HepG2 (cell line): ENCODE data around the gene NDRG2. TPM values are rescaled to one million over a fixed set of nuclear protein-coding genes. Genes with fewer than 3 reads are reported as not detected.

Experiments used
- ELF4 ChIP-seq: sonication (generic); formaldehyde crosslinking; IDR thresholded peaks from 2 replicates; pipeline ENCODE4 v1.5.0; 2020; ENCODE audit warnings: missing genetic modification reagents, mild to moderate bottlenecking, moderate library complexity, borderline replicate concordance
- FOXK1 ChIP-seq: sonication (generic); formaldehyde crosslinking; IDR thresholded peaks from 2 replicates; pipeline ENCODE4 v1.4.0; 2020; ENCODE audit warnings: low read depth, missing genetic modification reagents, borderline replicate concordance
- GFI1 ChIP-seq: sonication (generic); formaldehyde crosslinking; IDR thresholded peaks from 2 replicates; pipeline ENCODE4 v1.5.0; 2020; ENCODE audit warnings: missing genetic modification reagents, mild to moderate bottlenecking, borderline replicate concordance
- MED8 ChIP-seq: sonication (generic); formaldehyde crosslinking; IDR thresholded peaks from 2 replicates; pipeline ENCODE4 v1.8.1; 2023; ENCODE audit warnings: mild to moderate bottlenecking, missing genetic modification reagents; ENCODE audit not compliant: insufficient replicate concordance
- POLR2A ChIP-seq, 2 experiments: IDR thresholded peaks; 2 replicates each; pipeline ENCODE4 v1.6.1; 2011; ENCODE audit warnings: low read depth in 2 of 2, low read length in 2 of 2, mild to moderate bottlenecking in 1 of 2, moderate library complexity in 1 of 2; ENCODE audit not compliant: insufficient read depth in 1 of 2
- RCOR2 ChIP-seq: IDR thresholded peaks from 2 replicates; pipeline ENCODE4 v1.6.1; 2016; ENCODE audit warnings: missing biosample characterization, missing genetic modification reagents
- SAP130 ChIP-seq: IDR thresholded peaks from 2 replicates; pipeline ENCODE4 v1.6.1; 2016; ENCODE audit warnings: low read depth
- SMC3 ChIP-seq: IDR thresholded peaks from 2 replicates; pipeline ENCODE4 v1.6.1; 2011; ENCODE audit warnings: low read length, improper control_type of control experiment
- ZNF225 ChIP-seq: sonication (generic); formaldehyde crosslinking; IDR thresholded peaks from 2 replicates; pipeline ENCODE4 v1.4.0; 2020; ENCODE audit warnings: mild to moderate bottlenecking, missing genetic modification reagents
- ZNF777 ChIP-seq: sonication (generic); formaldehyde crosslinking; IDR thresholded peaks from 2 replicates; pipeline ENCODE4 v1.4.0; 2020; ENCODE audit warnings: missing genetic modification reagents
- ZSCAN21 ChIP-seq: sonication (generic); formaldehyde crosslinking; IDR thresholded peaks from 2 replicates; pipeline ENCODE4 v1.8.0; 2022; ENCODE audit warnings: mild to moderate bottlenecking, missing genetic modification reagents, moderate library complexity, borderline replicate concordance
- polyA plus RNA-seq, 8 experiments: library from polyadenylated mRNA; depleted of rRNA in 3 of 8; stranded (reverse) in 7 of 8; unstranded in 1 of 8; fragments of >200 nt; fragmentation: Illumina TruSeq in 4 of 8; extraction: Trizol in 4 of 8; gene quantifications; 2 replicates each; pipeline versions ENCODE4 v1.2.1 to v1.2.3, GENCODE V29; 2011 to 2016; ENCODE audit warnings: low read depth in 4 of 8, missing spikeins in 1 of 8, mixed read lengths in 1 of 8; ENCODE audit not compliant: insufficient read depth in 1 of 8
- total RNA-seq, 5 experiments: library from RNA; depleted of rRNA; stranded (reverse); fragments of >200 nt; fragmentation: Illumina TruSeq; extraction: Trizol; gene quantifications; 2 replicates each; pipeline ENCODE4 v1.2.3, GENCODE V29; 2016; ENCODE audit warnings: low read depth in 1 of 5
- TF ChIP-seq, protein P1 (sequence below): sonication (generic); formaldehyde crosslinking; IDR thresholded peaks from 2 replicates; pipeline ENCODE4 v1.5.0; 2020; ENCODE audit warnings: mild to moderate bottlenecking, missing genetic modification reagents, borderline replicate concordance
- TF ChIP-seq, protein P2 (sequence below): sonication (generic); formaldehyde crosslinking; IDR thresholded peaks from 2 replicates; pipeline ENCODE4 v1.9.0; 2021; ENCODE audit warnings: missing genetic modification reagents, mild to moderate bottlenecking, borderline replicate concordance
- TF ChIP-seq, protein P3 (sequence below): conservative IDR thresholded peaks from 2 replicates; pipeline ENCODE4 v1.6.1; 2018; ENCODE audit warnings: missing genetic modification reagents

The NDRG2 gene
- total and polyA plus RNA-seq, 2 of the 13 experiments (the other 11 are each of a cell fraction or from before 2014, with no cell fraction given): 27.2 to 189 TPM

DNA sequence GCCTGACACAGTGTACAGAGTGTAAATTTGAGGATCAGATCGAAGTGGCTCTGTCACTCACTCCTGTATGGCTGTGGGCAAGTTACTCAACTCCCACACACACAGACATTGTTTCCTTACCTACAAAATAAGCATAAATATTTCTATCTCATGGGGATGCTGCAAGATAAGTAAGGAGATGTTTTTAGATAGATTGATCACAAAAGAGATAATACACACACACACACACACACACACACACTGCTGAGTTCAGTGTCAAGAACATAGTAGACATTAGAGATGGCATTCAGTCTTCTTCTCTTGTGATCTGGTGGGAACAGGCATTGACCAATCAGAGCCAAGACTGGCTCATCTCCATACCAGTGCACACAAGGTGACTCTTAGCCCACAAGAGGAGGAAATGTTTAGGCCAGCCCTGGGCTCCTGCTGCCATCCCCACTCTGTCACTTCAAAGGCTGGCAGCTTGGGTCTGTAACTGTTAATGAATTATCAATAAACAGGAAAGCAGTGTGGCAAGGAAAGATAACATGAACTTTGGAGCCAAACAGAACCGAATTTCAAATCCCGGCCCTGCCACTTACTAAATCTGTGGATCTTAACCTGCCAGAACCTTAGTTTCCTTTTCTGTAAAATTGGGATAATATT is 29.4 kb upstream of the NDRG2 start (continued):
- TF ChIP-seq, protein P1, sequence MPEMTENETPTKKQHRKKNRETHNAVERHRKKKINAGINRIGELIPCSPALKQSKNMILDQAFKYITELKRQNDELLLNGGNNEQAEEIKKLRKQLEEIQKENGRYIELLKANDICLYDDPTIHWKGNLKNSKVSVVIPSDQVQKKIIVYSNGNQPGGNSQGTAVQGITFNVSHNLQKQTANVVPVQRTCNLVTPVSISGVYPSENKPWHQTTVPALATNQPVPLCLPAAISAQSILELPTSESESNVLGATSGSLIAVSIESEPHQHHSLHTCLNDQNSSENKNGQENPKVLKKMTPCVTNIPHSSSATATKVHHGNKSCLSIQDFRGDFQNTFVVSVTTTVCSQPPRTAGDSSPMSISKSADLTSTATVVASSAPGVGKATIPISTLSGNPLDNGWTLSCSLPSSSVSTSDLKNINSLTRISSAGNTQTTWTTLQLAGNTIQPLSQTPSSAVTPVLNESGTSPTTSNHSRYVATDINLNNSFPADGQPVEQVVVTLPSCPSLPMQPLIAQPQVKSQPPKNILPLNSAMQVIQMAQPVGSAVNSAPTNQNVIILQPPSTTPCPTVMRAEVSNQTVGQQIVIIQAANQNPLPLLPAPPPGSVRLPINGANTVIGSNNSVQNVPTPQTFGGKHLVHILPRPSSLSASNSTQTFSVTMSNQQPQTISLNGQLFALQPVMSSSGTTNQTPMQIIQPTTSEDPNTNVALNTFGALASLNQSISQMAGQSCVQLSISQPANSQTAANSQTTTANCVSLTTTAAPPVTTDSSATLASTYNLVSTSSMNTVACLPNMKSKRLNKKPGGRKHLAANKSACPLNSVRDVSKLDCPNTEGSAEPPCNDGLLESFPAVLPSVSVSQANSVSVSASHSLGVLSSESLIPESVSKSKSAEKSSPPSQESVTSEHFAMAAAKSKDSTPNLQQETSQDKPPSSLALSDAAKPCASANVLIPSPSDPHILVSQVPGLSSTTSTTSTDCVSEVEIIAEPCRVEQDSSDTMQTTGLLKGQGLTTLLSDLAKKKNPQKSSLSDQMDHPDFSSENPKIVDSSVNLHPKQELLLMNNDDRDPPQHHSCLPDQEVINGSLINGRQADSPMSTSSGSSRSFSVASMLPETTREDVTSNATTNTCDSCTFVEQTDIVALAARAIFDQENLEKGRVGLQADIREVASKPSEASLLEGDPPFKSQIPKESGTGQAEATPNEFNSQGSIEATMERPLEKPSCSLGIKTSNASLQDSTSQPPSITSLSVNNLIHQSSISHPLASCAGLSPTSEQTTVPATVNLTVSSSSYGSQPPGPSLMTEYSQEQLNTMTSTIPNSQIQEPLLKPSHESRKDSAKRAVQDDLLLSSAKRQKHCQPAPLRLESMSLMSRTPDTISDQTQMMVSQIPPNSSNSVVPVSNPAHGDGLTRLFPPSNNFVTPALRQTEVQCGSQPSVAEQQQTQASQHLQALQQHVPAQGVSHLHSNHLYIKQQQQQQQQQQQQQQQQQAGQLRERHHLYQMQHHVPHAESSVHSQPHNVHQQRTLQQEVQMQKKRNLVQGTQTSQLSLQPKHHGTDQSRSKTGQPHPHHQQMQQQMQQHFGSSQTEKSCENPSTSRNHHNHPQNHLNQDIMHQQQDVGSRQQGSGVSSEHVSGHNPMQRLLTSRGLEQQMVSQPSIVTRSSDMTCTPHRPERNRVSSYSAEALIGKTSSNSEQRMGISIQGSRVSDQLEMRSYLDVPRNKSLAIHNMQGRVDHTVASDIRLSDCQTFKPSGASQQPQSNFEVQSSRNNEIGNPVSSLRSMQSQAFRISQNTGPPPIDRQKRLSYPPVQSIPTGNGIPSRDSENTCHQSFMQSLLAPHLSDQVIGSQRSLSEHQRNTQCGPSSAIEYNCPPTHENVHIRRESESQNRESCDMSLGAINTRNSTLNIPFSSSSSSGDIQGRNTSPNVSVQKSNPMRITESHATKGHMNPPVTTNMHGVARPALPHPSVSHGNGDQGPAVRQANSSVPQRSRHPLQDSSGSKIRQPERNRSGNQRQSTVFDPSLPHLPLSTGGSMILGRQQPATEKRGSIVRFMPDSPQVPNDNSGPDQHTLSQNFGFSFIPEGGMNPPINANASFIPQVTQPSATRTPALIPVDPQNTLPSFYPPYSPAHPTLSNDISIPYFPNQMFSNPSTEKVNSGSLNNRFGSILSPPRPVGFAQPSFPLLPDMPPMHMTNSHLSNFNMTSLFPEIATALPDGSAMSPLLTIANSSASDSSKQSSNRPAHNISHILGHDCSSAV (CRISPR knock-in tag): no peak
- TF ChIP-seq POLR2A (IDR thresholded peaks at IDR 0.05; ENCODE audit: insufficient read depth in 1 of 2, low read depth in 2 of 2, low read length in 2 of 2) (peak; percentile 23 to 68; a peak in 2 of 4 replicates), MED8 (CRISPR knock-in tag) (peak; percentile 96), ZNF777 (CRISPR knock-in tag) (peak; percentile 30; the same call in 1 of the 2 replicates), ZSCAN21 (no peak), ZNF225 (CRISPR knock-in tag) (no peak), FOXK1 (CRISPR knock-in tag) (peak; percentile 93), GFI1 (CRISPR knock-in tag) (peak; percentile 99), ELF4 (CRISPR knock-in tag) (peak; percentile 20; the same call in 1 of the 2 replicates), RCOR2 (CRISPR knock-in tag) (peak; percentile 89), SAP130 (CRISPR knock-in tag) (peak; percentile 90), SMC3 (peak; percentile 18)
- TF ChIP-seq, protein P2, sequence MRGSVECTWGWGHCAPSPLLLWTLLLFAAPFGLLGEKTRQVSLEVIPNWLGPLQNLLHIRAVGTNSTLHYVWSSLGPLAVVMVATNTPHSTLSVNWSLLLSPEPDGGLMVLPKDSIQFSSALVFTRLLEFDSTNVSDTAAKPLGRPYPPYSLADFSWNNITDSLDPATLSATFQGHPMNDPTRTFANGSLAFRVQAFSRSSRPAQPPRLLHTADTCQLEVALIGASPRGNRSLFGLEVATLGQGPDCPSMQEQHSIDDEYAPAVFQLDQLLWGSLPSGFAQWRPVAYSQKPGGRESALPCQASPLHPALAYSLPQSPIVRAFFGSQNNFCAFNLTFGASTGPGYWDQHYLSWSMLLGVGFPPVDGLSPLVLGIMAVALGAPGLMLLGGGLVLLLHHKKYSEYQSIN: no peak
- TF ChIP-seq, protein P3, sequence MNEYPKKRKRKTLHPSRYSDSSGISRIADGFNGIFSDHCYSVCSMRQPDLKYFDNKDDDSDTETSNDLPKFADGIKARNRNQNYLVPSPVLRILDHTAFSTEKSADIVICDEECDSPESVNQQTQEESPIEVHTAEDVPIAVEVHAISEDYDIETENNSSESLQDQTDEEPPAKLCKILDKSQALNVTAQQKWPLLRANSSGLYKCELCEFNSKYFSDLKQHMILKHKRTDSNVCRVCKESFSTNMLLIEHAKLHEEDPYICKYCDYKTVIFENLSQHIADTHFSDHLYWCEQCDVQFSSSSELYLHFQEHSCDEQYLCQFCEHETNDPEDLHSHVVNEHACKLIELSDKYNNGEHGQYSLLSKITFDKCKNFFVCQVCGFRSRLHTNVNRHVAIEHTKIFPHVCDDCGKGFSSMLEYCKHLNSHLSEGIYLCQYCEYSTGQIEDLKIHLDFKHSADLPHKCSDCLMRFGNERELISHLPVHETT (CRISPR knock-in tag): no peak
